ENCODE results near the gene CD300E.

DNA sequence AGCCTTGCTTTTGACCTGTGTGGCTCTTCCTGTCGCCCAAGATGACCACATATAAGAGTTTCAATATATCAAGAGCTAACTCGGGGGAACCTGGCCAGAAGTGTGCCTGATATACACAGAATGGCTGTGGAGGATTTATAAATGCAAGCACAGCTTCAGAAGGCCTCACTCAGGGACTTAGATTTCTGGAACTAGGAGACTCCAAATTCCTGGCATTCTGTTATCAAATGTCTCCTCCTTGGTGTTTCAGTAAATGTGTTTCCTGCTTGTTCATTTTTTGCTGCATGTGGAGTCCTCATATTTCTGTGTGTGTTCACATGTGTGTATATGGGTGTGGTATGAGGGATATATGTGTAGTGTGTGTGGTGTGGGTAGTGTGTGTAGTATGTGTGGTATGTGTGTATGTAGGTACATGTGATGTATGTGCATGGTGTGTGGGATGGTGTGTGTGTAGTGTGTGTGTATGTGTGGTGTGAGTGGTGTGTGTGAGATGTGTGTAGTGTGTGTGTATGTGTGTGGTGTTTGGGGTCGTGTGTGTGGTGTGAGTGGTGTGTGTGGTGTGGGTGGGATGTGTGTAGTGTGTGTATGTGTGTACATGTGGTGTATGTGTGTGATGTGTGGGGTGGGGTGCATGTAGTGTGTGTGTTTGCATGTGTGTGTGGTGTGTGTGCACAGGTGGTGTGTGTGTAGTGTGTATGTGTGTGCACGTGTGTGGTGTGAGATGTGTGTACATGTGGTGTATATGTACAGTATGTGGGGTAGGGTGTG lies 55.2 kb downstream of the CD300E start:
- TF ChIP-seq, protein P1, sequence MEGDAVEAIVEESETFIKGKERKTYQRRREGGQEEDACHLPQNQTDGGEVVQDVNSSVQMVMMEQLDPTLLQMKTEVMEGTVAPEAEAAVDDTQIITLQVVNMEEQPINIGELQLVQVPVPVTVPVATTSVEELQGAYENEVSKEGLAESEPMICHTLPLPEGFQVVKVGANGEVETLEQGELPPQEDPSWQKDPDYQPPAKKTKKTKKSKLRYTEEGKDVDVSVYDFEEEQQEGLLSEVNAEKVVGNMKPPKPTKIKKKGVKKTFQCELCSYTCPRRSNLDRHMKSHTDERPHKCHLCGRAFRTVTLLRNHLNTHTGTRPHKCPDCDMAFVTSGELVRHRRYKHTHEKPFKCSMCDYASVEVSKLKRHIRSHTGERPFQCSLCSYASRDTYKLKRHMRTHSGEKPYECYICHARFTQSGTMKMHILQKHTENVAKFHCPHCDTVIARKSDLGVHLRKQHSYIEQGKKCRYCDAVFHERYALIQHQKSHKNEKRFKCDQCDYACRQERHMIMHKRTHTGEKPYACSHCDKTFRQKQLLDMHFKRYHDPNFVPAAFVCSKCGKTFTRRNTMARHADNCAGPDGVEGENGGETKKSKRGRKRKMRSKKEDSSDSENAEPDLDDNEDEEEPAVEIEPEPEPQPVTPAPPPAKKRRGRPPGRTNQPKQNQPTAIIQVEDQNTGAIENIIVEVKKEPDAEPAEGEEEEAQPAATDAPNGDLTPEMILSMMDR (conservative IDR thresholded peaks at IDR 0.05 in 1 of 2, IDR thresholded peaks at IDR 0.05 in 1 of 2; ENCODE audit: low read depth in 1 of 2, low read length in 2 of 2), result no peak
- no peak for TF ChIP-seq EZH2 (IDR thresholded peaks at IDR 0.05; ENCODE audit: low read length, missing control alignments)

Data from fibroblast of lung (primary cell).